Endothelial cell of umbilical vein (primary cell): ENCODE measurements around the gene RARRES1. TPM values are rescaled to one million over a fixed set of nuclear protein-coding genes. Genes with fewer than 3 reads are reported as not detected.

Source experiments
- BruUV-seq: library from RNA; stranded (reverse); fragments of 400-500 nt; replicated peaks from 2 replicates; lab custom pipeline; 2021; lab: Mats Ljungman, UMichigan
- CTCF ChIA-PET: fragments of 300-600, 350-600 bp; sonication (Branson Sonifier 250); formaldehyde crosslinking; loops from one replicate; lab custom pipeline; 2021; ENCODE audit warnings: antibody characterized with exemption, inconsistent platforms; lab: Charles Lee
- POLR2A ChIA-PET: fragments of 300-600, 350-600 bp; sonication (Branson Sonifier 250); formaldehyde crosslinking; loops from one replicate; lab custom pipeline; 2021; ENCODE audit warnings: antibody characterized with exemption, inconsistent platforms; lab: Charles Lee
- DNase-seq: peaks from one replicate; pipeline ENCODE4 v3.0.0-alpha.2; 2011; ENCODE audit warnings: low read depth, low spot score
- FAIRE-seq: peaks from 2 replicates; lab custom pipeline; 2011; peaks lifted over from hg19 to GRCh38; lab: Jason Lieb, UNC
- H2AFZ ChIP-seq: 2 replicates; pipeline ENCODE4 v1.6.0; 2012; ENCODE audit warnings: low read depth, low read length, control low read depth, inconsistent platforms
- H3K27ac ChIP-seq: 2 replicates; pipeline ENCODE4 v1.5.1; 2011; ENCODE audit warnings: low read depth, mild to moderate bottlenecking, control low read depth, low read length, moderate library complexity; ENCODE audit not compliant: insufficient read depth
- H3K27me3 ChIP-seq, 2 experiments: 2 replicates each; pipeline versions ENCODE4 v1.6.0 to v1.6.1; 2011; ENCODE audit warnings: low read length in 2 of 2, mixed read lengths in 1 of 2; ENCODE audit not compliant: control insufficient read depth in 2 of 2, insufficient read depth in 2 of 2
- H3K36me3 ChIP-seq, 2 experiments: 2 replicates in 1 of 2; 3 replicates in 1 of 2; pipeline ENCODE4 v1.5.1; 2011; ENCODE audit warnings: low read length in 2 of 2, mild to moderate bottlenecking in 1 of 2, moderate library complexity in 1 of 2; ENCODE audit not compliant: control insufficient read depth in 2 of 2, insufficient read depth in 2 of 2; ENCODE audit errors: extremely low read depth in 1 of 2
- H3K4me1 ChIP-seq: 3 replicates; pipeline ENCODE4 v1.5.1; 2011; ENCODE audit warnings: mild to moderate bottlenecking, low read length; ENCODE audit not compliant: control insufficient read depth, insufficient read depth; ENCODE audit errors: extremely low read depth
- H3K4me2 ChIP-seq: 2 replicates; pipeline ENCODE4 v1.6.1; 2011; ENCODE audit warnings: low read length, control low read depth, mixed read lengths; ENCODE audit not compliant: insufficient read depth
- H3K4me3 ChIP-seq, 3 experiments: fragments of 200-600 bp in 1 of 3; sonication (generic), shearing (Covaris generic) in 1 of 3; replicated peaks in 1 of 3; 2 replicates each; pipeline ENCODE4 v1.5.1; 2011 to 2016; ENCODE audit warnings: control low read depth in 3 of 3, low read length in 3 of 3, mild to moderate bottlenecking in 2 of 3, inconsistent platforms in 1 of 3, low read depth in 1 of 3, moderate library complexity in 1 of 3; ENCODE audit not compliant: insufficient read depth in 1 of 3
- H3K79me2 ChIP-seq: 2 replicates; pipeline ENCODE4 v1.6.0; 2012; ENCODE audit warnings: low read length, inconsistent platforms; ENCODE audit not compliant: control insufficient read depth, insufficient read depth
- H3K9ac ChIP-seq: replicated peaks from 2 replicates; pipeline ENCODE3; 2011; ENCODE audit warnings: low read length, control low read depth; ENCODE audit not compliant: insufficient read depth; ENCODE audit errors: extremely low read depth
- H3K9me1 ChIP-seq: replicated peaks from 3 replicates; pipeline ENCODE4 v1.6.0; 2011; ENCODE audit warnings: mild to moderate bottlenecking, low read length; ENCODE audit not compliant: control insufficient read depth, insufficient read depth; ENCODE audit errors: extremely low read depth
- H3K9me3 ChIP-seq: replicated peaks from 2 replicates; pipeline ENCODE4 v1.5.1; 2012; ENCODE audit warnings: low read length, inconsistent platforms; ENCODE audit not compliant: control insufficient read depth, insufficient read depth
- H4K20me1 ChIP-seq: replicated peaks from 2 replicates; pipeline ENCODE3; 2011; ENCODE audit warnings: mild to moderate bottlenecking, low read length; ENCODE audit not compliant: control insufficient read depth, insufficient read depth; ENCODE audit errors: extremely low read depth
- GATA2 ChIP-seq: IDR thresholded peaks from 2 replicates; pipeline ENCODE4 v1.7.0; 2011; ENCODE audit warnings: low read depth, mild to moderate bottlenecking, moderate library complexity, mixed read lengths, low read length; ENCODE audit not compliant: insufficient read length, insufficient read depth
- MYC ChIP-seq: IDR thresholded peaks from one replicate; pipeline ENCODE4 v1.6.1; 2011; ENCODE audit warnings: mild to moderate bottlenecking, low read depth, low read length
- POLR2A ChIP-seq: IDR thresholded peaks from 2 replicates; pipeline ENCODE4 v1.6.1; 2012; ENCODE audit warnings: low read depth, mild to moderate bottlenecking, control low read depth, low read length
- POLR2AphosphoS5 ChIP-seq: IDR thresholded peaks from 2 replicates; pipeline ENCODE4 v1.6.1; 2012; ENCODE audit warnings: low read depth, mild to moderate bottlenecking, control low read depth, low read length, moderate library complexity; ENCODE audit not compliant: insufficient read depth
- dilution Hi-C: fragments of 300-500 bp; cut with MboI; formaldehyde crosslinking; loops from one replicate; pipeline ENCODE4 v1.15.0; 2019; ENCODE audit warnings: low sequenced_read_pairs; ENCODE audit not compliant: extremely low pct_ligation_motif_present
- intact Hi-C: fragments of 100-400 bp; cut with micrococcal nuclease; formaldehyde crosslinking; loops from one replicate; pipeline ENCODE4 v1.10.0; 2022
- polyA plus RNA-seq, 4 experiments: library from polyadenylated mRNA; depleted of rRNA in 3 of 4; stranded (reverse) in 3 of 4; unstranded in 1 of 4; fragments of >200 nt; gene quantifications; 2 replicates each; pipeline versions ENCODE4 v1.2.1 to v1.2.3, GENCODE V29; 2011 to 2012; ENCODE audit warnings: missing spikeins in 1 of 4
- total RNA-seq: library from RNA; stranded (reverse); gene quantifications from 2 replicates; pipeline ENCODE4 v1.2.3, GENCODE V29; 2021
- TF ChIP-seq, protein P1 (sequence below), 2 donors: IDR thresholded peaks; 1 replicate in 1 of 2; 2 replicates in 1 of 2; pipeline ENCODE4 v1.5.1; 2011; ENCODE audit warnings: low read length in 2 of 2, mild to moderate bottlenecking in 2 of 2, moderate library complexity in 2 of 2, control low read depth in 1 of 2, inconsistent platforms in 1 of 2, low read depth in 1 of 2; ENCODE audit not compliant: insufficient read depth in 1 of 2; ENCODE audit errors: extremely low read depth in 1 of 2

RARRES1 gene
- total and polyA plus RNA-seq, 2 donors (not counting 3 experiments of a cell fraction or from before 2014, with no cell fraction given) = 0.98 to 1.5 TPM

DNA sequence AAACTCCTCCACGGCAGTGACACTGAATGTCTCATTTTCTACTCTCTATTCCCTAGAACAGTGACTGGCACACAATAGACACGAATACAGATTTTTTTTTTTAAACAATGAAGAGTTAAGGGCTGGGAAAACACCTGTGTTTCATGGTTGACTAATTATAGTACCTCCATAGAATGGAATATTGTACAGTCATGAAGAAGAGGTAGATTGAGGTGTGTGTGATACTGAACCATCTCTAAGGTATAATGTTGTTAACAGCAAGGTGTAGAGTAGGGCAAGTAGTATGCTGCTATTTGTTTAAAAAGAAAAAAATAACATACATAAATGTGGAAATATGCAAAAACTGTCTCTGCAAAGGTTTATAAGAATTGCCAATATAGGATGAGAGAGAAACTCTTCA is 5.2 kb upstream of the RARRES1 start:
- BruUV-seq = no TSS peak
- TF ChIP-seq MYC (no peak), POLR2AphosphoS5 (no peak)
- Histone ChIP-seq H3K79me2 (no peaks in the 10 kb centered on the region), H3K4me3 (no peak overlapping the region), H3K27me3 (no peaks in the 10 kb centered on the region), H3K4me2 (no peak overlapping the region), H3K27ac (no peak overlapping the region), H3K9me1 (no peaks in the 10 kb centered on the region), H4K20me1 (no peaks in the 10 kb centered on the region), H3K36me3 (no peaks in the 10 kb centered on the region), H2AFZ (no peak overlapping the region), H3K4me1 (no peaks in the 10 kb centered on the region), H3K9ac (no peak overlapping the region), H3K9me3 (no peaks in the 10 kb centered on the region)
- DNase-seq (no peak), FAIRE-seq (no peak)
- CTCF ChIA-PET = interaction anchor here (3.5 kb wide), 1 partner anchor 10 kb away, joined by 19 read pairs; no protein-coding TSS in a partner anchor
- dilution Hi-C loops (no loop called here), intact Hi-C loops (no loop called here)
- POLR2A ChIA-PET = no interaction called here

DNA sequence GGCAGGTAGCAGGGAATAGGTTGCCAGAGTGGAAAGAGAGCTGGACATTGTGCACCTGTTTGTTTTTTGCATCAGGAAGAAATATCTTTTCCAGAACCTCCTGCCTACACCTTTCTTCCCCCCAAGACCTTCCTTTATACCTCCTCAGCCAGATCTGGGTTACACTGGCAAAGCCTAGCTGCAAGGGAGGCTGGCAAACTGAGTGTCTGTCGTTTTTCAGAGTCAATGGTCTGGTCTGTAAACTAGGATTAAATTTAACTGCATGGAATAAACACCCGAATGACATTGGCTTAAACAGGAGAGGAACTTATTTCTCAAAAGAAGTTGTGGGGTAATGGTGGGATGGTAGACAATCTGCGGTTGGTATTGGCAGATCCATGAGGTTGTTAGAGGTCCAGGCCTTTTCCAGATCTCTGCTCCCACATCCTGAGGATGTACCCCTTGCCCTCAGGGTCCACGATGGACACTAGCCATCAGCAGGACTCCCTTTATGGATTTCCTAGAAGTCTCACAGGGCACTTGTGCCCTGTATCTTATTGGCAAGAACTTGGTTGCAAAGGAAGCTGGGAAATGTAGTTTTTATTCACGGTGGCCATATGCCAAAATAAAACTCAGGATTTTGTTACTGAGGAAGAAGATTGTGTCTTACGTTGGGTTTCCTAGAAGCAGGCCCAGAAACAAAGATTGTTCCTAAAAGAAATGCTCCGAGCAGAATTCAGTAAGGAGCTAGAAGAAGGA is 3.2 kb upstream of the RARRES1 start:
- Histone ChIP-seq H3K9ac (no peak overlapping the region), H3K27ac (no peak overlapping the region), H3K79me2 (no peaks in the 10 kb centered on the region), H2AFZ (no peak overlapping the region), H3K9me1 (no peaks in the 10 kb centered on the region), H3K4me2 (no peak overlapping the region), H4K20me1 (no peaks in the 10 kb centered on the region), H3K9me3 (no peaks in the 10 kb centered on the region), H3K4me1 (peaks cover 6% of the 10 kb centered on the region), H3K4me3 (no peak overlapping the region), H3K27me3 (no peaks in the 10 kb centered on the region), H3K36me3 (no peaks in the 10 kb centered on the region)
- FAIRE-seq (no peak), DNase-seq (no peak)
- ChIA-PET CTCF (interaction anchor here (1.1 to 3.5 kb wide), 5 partner anchors 8 to 63 kb away, joined by 3 to 19 read pairs (median 4); partner anchors contain the start of gene LXN), POLR2A (no interaction called here)
- TF ChIP-seq GATA2 = no peak
- no peak for TF ChIP-seq POLR2AphosphoS5
- TF ChIP-seq, protein P1, sequence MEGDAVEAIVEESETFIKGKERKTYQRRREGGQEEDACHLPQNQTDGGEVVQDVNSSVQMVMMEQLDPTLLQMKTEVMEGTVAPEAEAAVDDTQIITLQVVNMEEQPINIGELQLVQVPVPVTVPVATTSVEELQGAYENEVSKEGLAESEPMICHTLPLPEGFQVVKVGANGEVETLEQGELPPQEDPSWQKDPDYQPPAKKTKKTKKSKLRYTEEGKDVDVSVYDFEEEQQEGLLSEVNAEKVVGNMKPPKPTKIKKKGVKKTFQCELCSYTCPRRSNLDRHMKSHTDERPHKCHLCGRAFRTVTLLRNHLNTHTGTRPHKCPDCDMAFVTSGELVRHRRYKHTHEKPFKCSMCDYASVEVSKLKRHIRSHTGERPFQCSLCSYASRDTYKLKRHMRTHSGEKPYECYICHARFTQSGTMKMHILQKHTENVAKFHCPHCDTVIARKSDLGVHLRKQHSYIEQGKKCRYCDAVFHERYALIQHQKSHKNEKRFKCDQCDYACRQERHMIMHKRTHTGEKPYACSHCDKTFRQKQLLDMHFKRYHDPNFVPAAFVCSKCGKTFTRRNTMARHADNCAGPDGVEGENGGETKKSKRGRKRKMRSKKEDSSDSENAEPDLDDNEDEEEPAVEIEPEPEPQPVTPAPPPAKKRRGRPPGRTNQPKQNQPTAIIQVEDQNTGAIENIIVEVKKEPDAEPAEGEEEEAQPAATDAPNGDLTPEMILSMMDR (IDR thresholded peaks at IDR 0.05; ENCODE audit: extremely low read depth in 1 of 2, insufficient read depth in 1 of 2, low read depth in 1 of 2, low read length in 2 of 2) = no peak
- no peak for TF ChIP-seq POLR2A
- intact Hi-C loops (no loop called here), dilution Hi-C loops (no loop called here)
- no TSS peak for BruUV-seq
